ENCODE data around the gene MAP1LC3C. TPM values are rescaled to one million over a fixed set of nuclear protein-coding genes. Genes with fewer than 3 reads are reported as not detected.

Gene MAP1LC3C
- total RNA-seq, 1 experiment from 2014 or later: not detected

GRCh38 chr1:241962153-241962552 is 36.7 kb downstream of the MAP1LC3C start:
- no TSS peak for BruUV-seq (replicated peaks)

GRCh38 chr1:241957692-241958494 is 41.0 kb downstream of the MAP1LC3C start, which contains the start of gene BECN2:
TSS of gene BECN2 (plus strand) at chr1:241957767. CDS start at chr1:241957767, 0 bp downstream.
- TF ChIP-seq CTCF (conservative IDR thresholded peaks at IDR 0.05; ENCODE audit: low read depth, low read length) (no peak), EZH2 (IDR thresholded peaks at IDR 0.05; ENCODE audit: borderline replicate concordance, low read depth, low read length, poor library complexity, severe bottlenecking) (no peak)
- intact Hi-C loops (cut with micrococcal nuclease; ENCODE audit: unreplicated experiment): no loop called here
- H3K27ac ChIP-seq (ENCODE audit: low read depth, low read length, poor library complexity, severe bottlenecking): no peak within 1 kb of the TSS
- POLR2A ChIA-PET (ENCODE audit: low non-redundant PET): no interaction called here
- H3K4me3 ChIP-seq (ENCODE audit: low read depth, low read length, poor library complexity, severe bottlenecking): no peak within 1 kb of the TSS
- H3K4me1 ChIP-seq (ENCODE audit: insufficient read depth, low read length, poor library complexity, severe bottlenecking): no peaks in the 10 kb centered on the region
- H3K27me3 ChIP-seq (replicated peaks; ENCODE audit: insufficient read depth, low read depth, low read length, poor library complexity): no peaks in the 10 kb centered on the region
- no peak for DNase-seq (ENCODE audit: low spot score)
- BruUV-seq (replicated peaks): no TSS peak
- CTCF ChIA-PET: no interaction called here
- H3K9me3 ChIP-seq (ENCODE audit: low read depth, low read length, poor library complexity, severe bottlenecking): no peaks in the 10 kb centered on the region
- H3K36me3 ChIP-seq (ENCODE audit: insufficient read depth, low read length, poor library complexity, severe bottlenecking): no peaks in the 10 kb centered on the region

More at GRCh38 chr1:241962153-241962552, 36.7 kb downstream of the MAP1LC3C start:
- H3K9me3 ChIP-seq (ENCODE audit: low read depth, low read length, poor library complexity, severe bottlenecking): no peaks in the 10 kb centered on the region
- POLR2A ChIA-PET (ENCODE audit: low non-redundant PET): no interaction called here
- intact Hi-C loops (cut with micrococcal nuclease; ENCODE audit: unreplicated experiment): no loop called here
- H3K27ac ChIP-seq (ENCODE audit: low read depth, low read length, poor library complexity, severe bottlenecking): no peak overlapping the region
- no peaks in the 10 kb centered on the region for H3K4me1 ChIP-seq (ENCODE audit: insufficient read depth, low read length, poor library complexity, severe bottlenecking)
- H3K27me3 ChIP-seq (replicated peaks; ENCODE audit: insufficient read depth, low read depth, low read length, poor library complexity): no peaks in the 10 kb centered on the region
- H3K4me3 ChIP-seq (ENCODE audit: low read depth, low read length, poor library complexity, severe bottlenecking): no peak overlapping the region
- no peaks in the 10 kb centered on the region for H3K36me3 ChIP-seq (ENCODE audit: insufficient read depth, low read length, poor library complexity, severe bottlenecking)
- no peak for TF ChIP-seq EZH2 (IDR thresholded peaks at IDR 0.05; ENCODE audit: borderline replicate concordance, low read depth, low read length, poor library complexity, severe bottlenecking)
- TF ChIP-seq CTCF (conservative IDR thresholded peaks at IDR 0.05; ENCODE audit: low read depth, low read length): no peak
- DNase-seq (ENCODE audit: low spot score): no peak
- CTCF ChIA-PET: no interaction called here

GRCh38 chr1:241950390-241950789 is 48.5 kb downstream of the MAP1LC3C start:
- DNase-seq (ENCODE audit: low spot score): peak; percentile 14
- TF ChIP-seq CTCF (conservative IDR thresholded peaks at IDR 0.05; ENCODE audit: low read depth, low read length): no peak
- TF ChIP-seq EZH2 (IDR thresholded peaks at IDR 0.05; ENCODE audit: borderline replicate concordance, low read depth, low read length, poor library complexity, severe bottlenecking): no peak
- no peaks in the 10 kb centered on the region for H3K4me1 ChIP-seq (ENCODE audit: insufficient read depth, low read length, poor library complexity, severe bottlenecking)
- intact Hi-C loops (cut with micrococcal nuclease; ENCODE audit: unreplicated experiment): no loop called here
- H3K36me3 ChIP-seq (ENCODE audit: insufficient read depth, low read length, poor library complexity, severe bottlenecking): no peaks in the 10 kb centered on the region
- CTCF ChIA-PET: interaction anchor here (0.6 kb wide), 1 partner anchor 48 kb away, joined by 3 read pairs; the partner anchor contains the start of gene MAP1LC3C
- H3K4me3 ChIP-seq (ENCODE audit: low read depth, low read length, poor library complexity, severe bottlenecking): no peak overlapping the region
- H3K9me3 ChIP-seq (ENCODE audit: low read depth, low read length, poor library complexity, severe bottlenecking): no peaks in the 10 kb centered on the region
- H3K27ac ChIP-seq (ENCODE audit: low read depth, low read length, poor library complexity, severe bottlenecking): no peak overlapping the region
- BruUV-seq (replicated peaks): no TSS peak
- POLR2A ChIA-PET (ENCODE audit: low non-redundant PET): no interaction called here
- no peaks in the 10 kb centered on the region for H3K27me3 ChIP-seq (replicated peaks; ENCODE audit: insufficient read depth, low read depth, low read length, poor library complexity)

Data from A673 (cell line).